Measurements from ENCODE around the gene THRSP.
"Not testable (repeated sequence)": the region's sequence is repeated elsewhere in the genome, so short reads cannot be mapped to it uniquely, and the experiment has no call there.

Gene THRSP

DNA sequence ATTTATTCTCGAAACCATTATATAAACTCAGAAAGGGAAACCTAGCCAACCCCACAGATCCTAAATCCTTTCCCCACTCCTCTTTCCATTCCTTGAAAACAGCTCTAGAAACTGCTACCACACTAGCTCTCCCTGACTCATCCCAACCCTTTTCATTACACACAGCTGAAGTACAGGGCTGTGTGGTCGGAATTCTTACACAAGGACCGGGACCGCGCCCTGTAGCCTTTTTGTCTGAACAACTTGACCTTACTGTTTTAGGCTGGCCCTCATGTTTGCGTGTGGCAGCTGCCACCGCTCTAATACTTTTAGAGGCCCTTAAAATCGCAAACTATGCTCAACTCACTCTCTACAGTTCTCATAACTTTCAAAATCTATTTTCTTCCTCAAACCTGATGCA lies 20.8 kb downstream of the THRSP start:
- DNase-seq; H3K4me3 ChIP-seq (ENCODE audit: control insufficient read depth in 1 of 7, extremely low read depth in 1 of 7, insufficient read depth in 4 of 7, low read depth in 2 of 7, low read length in 6 of 7); H3K27me3 ChIP-seq (replicated peaks in 2 of 5; ENCODE audit: control insufficient read depth in 4 of 5, insufficient read depth in 5 of 5, low read length in 4 of 5); H3K9me3 ChIP-seq (ENCODE audit: control extremely low read depth in 1 of 5, control insufficient read depth in 4 of 5, insufficient read depth in 2 of 5, low read depth in 1 of 5, low read length in 4 of 5); H3K27ac ChIP-seq (ENCODE audit: insufficient read depth in 1 of 2, low read depth in 1 of 2, low read length in 2 of 2, poor library complexity in 1 of 2, severe bottlenecking in 2 of 2); CTCF ChIA-PET; POLR2A ChIA-PET; H3K36me3 ChIP-seq (ENCODE audit: control insufficient read depth in 4 of 4, insufficient read depth in 4 of 4, low read length in 3 of 4): not testable (repeated sequence)
- peaks cover 3 to 17% (median 10%) of the 10 kb centered on the region in 4 experiments for H3K4me1 ChIP-seq (ENCODE audit: control extremely low read depth in 1 of 4, control insufficient read depth in 4 of 4, insufficient read depth in 4 of 4, low read length in 3 of 4)
- WGBS (ENCODE audit: insufficient coverage), result 97% methylated on average over 8 of the region's 8 CpGs

DNA sequence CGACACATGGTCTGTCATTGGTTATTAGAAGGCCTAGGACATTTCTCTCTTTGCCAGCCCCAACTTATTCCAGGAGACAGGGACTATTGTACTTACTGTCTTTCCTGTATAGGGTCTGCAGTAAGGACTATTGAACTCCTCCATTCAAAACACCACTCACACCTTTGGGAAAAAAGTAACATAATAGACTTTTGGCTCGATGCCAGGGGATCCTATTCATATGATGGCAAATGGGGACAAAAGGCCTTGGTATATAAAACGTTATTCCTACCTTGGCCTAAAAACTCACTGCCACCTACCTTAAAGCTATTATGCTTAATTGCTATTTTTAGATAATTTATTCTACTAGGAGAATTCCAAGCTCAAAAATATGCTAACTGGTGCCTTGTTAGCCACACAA lies 22.3 kb downstream of the THRSP start:
- Histone ChIP-seq H3K27ac (ENCODE audit: insufficient read depth in 1 of 2, low read depth in 1 of 2, low read length in 2 of 2, poor library complexity in 1 of 2, severe bottlenecking in 2 of 2) (no peak overlapping the region), H3K9me3 (ENCODE audit: control extremely low read depth in 1 of 5, control insufficient read depth in 4 of 5, insufficient read depth in 2 of 5, low read depth in 1 of 5, low read length in 4 of 5) (no peaks in the 10 kb centered on the region), H3K36me3 (ENCODE audit: control insufficient read depth in 4 of 4, insufficient read depth in 4 of 4, low read length in 3 of 4) (no peaks in the 10 kb centered on the region), H3K4me3 (ENCODE audit: control insufficient read depth in 1 of 7, extremely low read depth in 1 of 7, insufficient read depth in 4 of 7, low read depth in 2 of 7, low read length in 6 of 7) (no peak overlapping the region), H3K27me3 (replicated peaks in 2 of 5; ENCODE audit: control insufficient read depth in 4 of 5, insufficient read depth in 5 of 5, low read length in 4 of 5) (no peaks in the 10 kb centered on the region), H3K4me1 (ENCODE audit: control extremely low read depth in 1 of 4, control insufficient read depth in 4 of 4, insufficient read depth in 4 of 4, low read length in 3 of 4) (peaks cover 0 to 5% (median 1%) of the 10 kb centered on the region in 4 experiments)
- no CpG with 5 or more reads among the region's 3 CpGs for WGBS (ENCODE audit: insufficient coverage)
- DNase-seq, result no peak
- ChIA-PET POLR2A (no interaction called here), CTCF (no interaction called here)

DNA sequence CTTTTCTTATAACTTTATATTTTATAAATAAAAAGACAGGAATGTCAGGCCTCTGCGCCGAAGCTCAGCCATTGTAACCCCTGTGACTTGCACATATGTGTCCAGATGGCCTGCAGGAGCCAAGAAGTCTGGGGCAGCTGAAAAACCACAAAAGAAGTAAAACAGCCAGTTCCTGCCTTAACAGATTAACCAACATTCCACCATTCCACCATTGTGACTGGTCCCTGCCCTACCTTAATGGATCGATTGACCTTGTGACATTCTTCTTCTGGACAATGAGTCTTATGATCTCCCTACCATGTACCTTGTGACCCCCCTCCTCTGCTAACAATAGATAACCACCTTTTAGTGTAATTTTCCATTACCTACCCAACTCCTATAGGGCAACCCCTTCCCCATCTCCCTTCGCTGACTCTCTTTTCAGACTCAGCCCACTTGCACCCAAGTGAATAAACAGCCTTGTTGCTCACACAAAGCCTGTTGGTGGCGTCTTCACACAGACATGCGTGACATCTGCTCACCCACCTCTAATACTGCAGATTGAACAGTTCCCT lies 22.9 kb downstream of the THRSP start:
- H3K27me3 ChIP-seq (replicated peaks in 2 of 5; ENCODE audit: control insufficient read depth in 4 of 5, insufficient read depth in 5 of 5, low read length in 4 of 5); DNase-seq; H3K4me3 ChIP-seq (ENCODE audit: control insufficient read depth in 1 of 7, extremely low read depth in 1 of 7, insufficient read depth in 4 of 7, low read depth in 2 of 7, low read length in 6 of 7); CTCF ChIA-PET; H3K9me3 ChIP-seq (ENCODE audit: control extremely low read depth in 1 of 5, control insufficient read depth in 4 of 5, insufficient read depth in 2 of 5, low read depth in 1 of 5, low read length in 4 of 5); H3K4me1 ChIP-seq (ENCODE audit: control extremely low read depth in 1 of 4, control insufficient read depth in 4 of 4, insufficient read depth in 4 of 4, low read length in 3 of 4); H3K27ac ChIP-seq (ENCODE audit: insufficient read depth in 1 of 2, low read depth in 1 of 2, low read length in 2 of 2, poor library complexity in 1 of 2, severe bottlenecking in 2 of 2); H3K36me3 ChIP-seq (ENCODE audit: control insufficient read depth in 4 of 4, insufficient read depth in 4 of 4, low read length in 3 of 4); POLR2A ChIA-PET: not testable (repeated sequence)
- 94% methylated on average over 5 of the region's 6 CpGs for WGBS (ENCODE audit: insufficient coverage)

DNA sequence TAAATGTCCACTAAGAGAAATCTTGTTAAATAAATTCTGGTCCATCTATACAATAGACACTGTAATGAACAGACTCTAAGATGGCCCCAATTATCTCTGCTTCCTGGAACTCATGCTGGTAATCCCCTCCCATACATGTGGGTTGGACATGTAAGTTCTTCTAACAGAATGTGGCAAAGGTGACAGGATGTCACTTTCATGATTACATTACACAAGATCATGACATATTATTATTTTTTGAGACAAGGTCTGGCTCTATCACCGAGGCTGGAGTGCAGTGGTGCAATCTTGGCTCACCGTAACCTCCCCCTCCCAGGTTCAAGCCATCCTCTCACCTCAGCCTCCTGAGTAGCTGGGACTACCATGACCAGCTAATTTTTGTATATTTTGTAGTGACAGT lies 30.6 kb downstream of the THRSP start:
- Histone ChIP-seq H3K4me1 (ENCODE audit: control extremely low read depth in 1 of 4, control insufficient read depth in 4 of 4, insufficient read depth in 4 of 4, low read length in 3 of 4) (no peaks in the 10 kb centered on the region), H3K27ac (ENCODE audit: insufficient read depth in 1 of 2, low read depth in 1 of 2, low read length in 2 of 2, poor library complexity in 1 of 2, severe bottlenecking in 2 of 2) (no peak overlapping the region), H3K27me3 (replicated peaks in 2 of 5; ENCODE audit: control insufficient read depth in 4 of 5, insufficient read depth in 5 of 5, low read length in 4 of 5) (no peaks in the 10 kb centered on the region), H3K4me3 (ENCODE audit: control insufficient read depth in 1 of 7, extremely low read depth in 1 of 7, insufficient read depth in 4 of 7, low read depth in 2 of 7, low read length in 6 of 7) (no peak overlapping the region), H3K36me3 (ENCODE audit: control insufficient read depth in 4 of 4, insufficient read depth in 4 of 4, low read length in 3 of 4) (peaks cover 11 to 15% (median 12%) of the 10 kb centered on the region in 4 experiments), H3K9me3 (ENCODE audit: control extremely low read depth in 1 of 5, control insufficient read depth in 4 of 5, insufficient read depth in 2 of 5, low read depth in 1 of 5, low read length in 4 of 5) (no peaks in the 10 kb centered on the region)
- CTCF ChIA-PET, result no interaction called here
- no peak for DNase-seq
- POLR2A ChIA-PET, result no interaction called here
- WGBS (ENCODE audit: insufficient coverage), result 95% methylated on average over 2 of the region's 2 CpGs

DNA sequence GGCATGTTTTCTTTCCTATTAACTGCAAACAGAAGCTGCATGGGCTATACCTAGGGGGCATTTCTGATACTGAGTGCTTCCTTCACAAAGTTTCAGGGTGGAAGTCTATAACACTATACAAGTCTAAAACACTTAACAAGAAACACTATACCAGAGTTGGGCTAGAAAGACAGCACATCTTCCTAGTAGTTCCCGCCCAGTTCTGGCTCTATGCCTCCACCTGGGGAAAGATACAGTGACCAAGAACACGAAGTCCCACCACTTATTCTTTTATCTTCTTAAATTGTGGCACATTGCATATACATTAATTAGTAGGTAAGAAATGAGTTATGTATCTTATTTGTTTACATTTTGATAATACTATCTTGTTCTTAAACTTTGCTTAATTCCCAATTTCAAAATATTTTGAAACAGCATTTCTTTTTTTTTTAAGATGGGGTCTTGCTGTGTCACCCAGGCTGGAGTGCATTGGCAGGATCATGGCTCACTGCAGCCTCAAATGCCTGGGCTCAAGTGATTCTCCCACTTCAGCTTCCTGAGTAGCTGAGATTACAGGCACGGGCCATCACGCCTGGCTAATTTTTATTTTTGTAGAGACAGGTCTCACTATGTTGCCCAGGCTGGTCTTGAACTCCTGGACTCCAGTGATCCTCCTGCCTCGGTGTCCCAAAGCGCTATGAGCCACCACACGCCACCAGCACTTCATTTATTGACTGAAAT lies 34.2 kb downstream of the THRSP start:
- CTCF ChIA-PET, result no interaction called here
- Histone ChIP-seq H3K4me3 (ENCODE audit: control insufficient read depth in 1 of 7, extremely low read depth in 1 of 7, insufficient read depth in 4 of 7, low read depth in 2 of 7, low read length in 6 of 7) (no peak overlapping the region), H3K36me3 (ENCODE audit: control insufficient read depth in 4 of 4, insufficient read depth in 4 of 4, low read length in 3 of 4) (peaks cover 11 to 32% (median 26%) of the 10 kb centered on the region in 4 experiments), H3K27me3 (replicated peaks in 2 of 5; ENCODE audit: control insufficient read depth in 4 of 5, insufficient read depth in 5 of 5, low read length in 4 of 5) (no peaks in the 10 kb centered on the region), H3K4me1 (ENCODE audit: control extremely low read depth in 1 of 4, control insufficient read depth in 4 of 4, insufficient read depth in 4 of 4, low read length in 3 of 4) (peaks cover 0 to 3% (median 3%) of the 10 kb centered on the region in 4 experiments), H3K27ac (ENCODE audit: insufficient read depth in 1 of 2, low read depth in 1 of 2, low read length in 2 of 2, poor library complexity in 1 of 2, severe bottlenecking in 2 of 2) (no peak overlapping the region), H3K9me3 (ENCODE audit: control extremely low read depth in 1 of 5, control insufficient read depth in 4 of 5, insufficient read depth in 2 of 5, low read depth in 1 of 5, low read length in 4 of 5) (no peaks in the 10 kb centered on the region)
- DNase-seq, result no peak
- 93% methylated on average over 2 of the region's 7 CpGs for WGBS (ENCODE audit: insufficient coverage)
- POLR2A ChIA-PET, result no interaction called here

DNA sequence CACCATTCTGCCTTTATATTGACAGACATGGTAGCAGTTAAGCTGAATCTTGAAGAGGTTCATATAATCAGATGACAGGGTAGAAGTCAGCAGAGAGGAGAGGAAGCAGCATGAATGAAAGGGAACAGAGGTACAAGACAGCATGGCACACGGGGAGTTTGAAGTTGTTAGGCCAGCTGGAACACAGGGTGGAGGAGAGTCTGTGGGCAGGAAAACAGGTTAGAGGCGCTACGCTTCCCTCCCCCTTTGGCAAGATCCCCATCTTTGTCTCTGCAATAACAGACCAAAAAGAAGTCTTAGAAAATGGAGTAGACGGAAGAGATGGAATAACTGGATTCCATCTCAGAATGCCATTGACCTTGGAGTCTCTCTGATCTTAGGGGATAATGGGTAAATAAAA lies 36.0 kb downstream of the THRSP start:
- no peak overlapping the region for H3K4me3 ChIP-seq (ENCODE audit: control insufficient read depth in 1 of 7, extremely low read depth in 1 of 7, insufficient read depth in 4 of 7, low read depth in 2 of 7, low read length in 6 of 7)
- no peak for DNase-seq
- POLR2A ChIA-PET, result no interaction called here
- peaks cover 0 to 3% (median 3%) of the 10 kb centered on the region in 4 experiments for H3K4me1 ChIP-seq (ENCODE audit: control extremely low read depth in 1 of 4, control insufficient read depth in 4 of 4, insufficient read depth in 4 of 4, low read length in 3 of 4)
- H3K9me3 ChIP-seq (ENCODE audit: control extremely low read depth in 1 of 5, control insufficient read depth in 4 of 5, insufficient read depth in 2 of 5, low read depth in 1 of 5, low read length in 4 of 5), result no peaks in the 10 kb centered on the region
- H3K27ac ChIP-seq (ENCODE audit: insufficient read depth in 1 of 2, low read depth in 1 of 2, low read length in 2 of 2, poor library complexity in 1 of 2, severe bottlenecking in 2 of 2), result no peak overlapping the region
- CTCF ChIA-PET, result no interaction called here
- no peaks in the 10 kb centered on the region for H3K27me3 ChIP-seq (replicated peaks in 2 of 5; ENCODE audit: control insufficient read depth in 4 of 5, insufficient read depth in 5 of 5, low read length in 4 of 5)
- peaks cover 11 to 30% (median 25%) of the 10 kb centered on the region in 4 experiments for H3K36me3 ChIP-seq (ENCODE audit: control insufficient read depth in 4 of 4, insufficient read depth in 4 of 4, low read length in 3 of 4)
- WGBS (ENCODE audit: insufficient coverage), result 100% methylated on average over 3 of the region's 4 CpGs

DNA sequence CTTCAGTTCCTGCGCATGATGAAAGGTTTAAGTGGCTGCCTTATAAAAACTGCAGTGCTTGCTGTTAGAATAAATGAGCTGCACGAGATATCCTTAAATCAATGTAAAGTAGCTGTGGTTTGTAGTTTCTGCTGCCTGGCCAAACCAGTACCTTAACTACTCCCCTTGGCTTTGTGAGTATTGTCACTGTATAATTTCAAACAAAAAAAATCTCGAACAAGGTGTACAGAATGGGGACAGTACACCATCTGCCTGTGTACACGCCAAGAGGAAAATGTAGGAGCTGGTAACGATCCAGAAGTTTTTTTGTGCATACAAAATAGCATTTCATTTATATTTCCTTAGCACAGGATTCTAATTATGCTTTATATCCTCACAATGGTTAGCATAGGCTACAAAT lies 36.6 kb downstream of the THRSP start:
- CTCF ChIA-PET, result no interaction called here
- POLR2A ChIA-PET, result no interaction called here
- Histone ChIP-seq H3K36me3 (ENCODE audit: control insufficient read depth in 4 of 4, insufficient read depth in 4 of 4, low read length in 3 of 4) (peaks cover 11 to 26% (median 20%) of the 10 kb centered on the region in 4 experiments), H3K9me3 (ENCODE audit: control extremely low read depth in 1 of 5, control insufficient read depth in 4 of 5, insufficient read depth in 2 of 5, low read depth in 1 of 5, low read length in 4 of 5) (no peaks in the 10 kb centered on the region), H3K4me1 (ENCODE audit: control extremely low read depth in 1 of 4, control insufficient read depth in 4 of 4, insufficient read depth in 4 of 4, low read length in 3 of 4) (peaks cover 0 to 3% (median 3%) of the 10 kb centered on the region in 4 experiments), H3K27me3 (replicated peaks in 2 of 5; ENCODE audit: control insufficient read depth in 4 of 5, insufficient read depth in 5 of 5, low read length in 4 of 5) (no peaks in the 10 kb centered on the region), H3K27ac (ENCODE audit: insufficient read depth in 1 of 2, low read depth in 1 of 2, low read length in 2 of 2, poor library complexity in 1 of 2, severe bottlenecking in 2 of 2) (no peak overlapping the region), H3K4me3 (ENCODE audit: control insufficient read depth in 1 of 7, extremely low read depth in 1 of 7, insufficient read depth in 4 of 7, low read depth in 2 of 7, low read length in 6 of 7) (no peak overlapping the region)
- DNase-seq, result no peak
- 75% methylated on average over 2 of the region's 5 CpGs for WGBS (ENCODE audit: insufficient coverage)

All from common myeloid progenitor, CD34-positive (primary cell).